ENCODE measurements around the gene FAAP20. TPM values are rescaled to one million over a fixed set of nuclear protein-coding genes. Genes with fewer than 3 reads are reported as not detected.

The FAAP20 gene
- total RNA-seq, 1 donor from 2014 or later, result 55.3 TPM

DNA sequence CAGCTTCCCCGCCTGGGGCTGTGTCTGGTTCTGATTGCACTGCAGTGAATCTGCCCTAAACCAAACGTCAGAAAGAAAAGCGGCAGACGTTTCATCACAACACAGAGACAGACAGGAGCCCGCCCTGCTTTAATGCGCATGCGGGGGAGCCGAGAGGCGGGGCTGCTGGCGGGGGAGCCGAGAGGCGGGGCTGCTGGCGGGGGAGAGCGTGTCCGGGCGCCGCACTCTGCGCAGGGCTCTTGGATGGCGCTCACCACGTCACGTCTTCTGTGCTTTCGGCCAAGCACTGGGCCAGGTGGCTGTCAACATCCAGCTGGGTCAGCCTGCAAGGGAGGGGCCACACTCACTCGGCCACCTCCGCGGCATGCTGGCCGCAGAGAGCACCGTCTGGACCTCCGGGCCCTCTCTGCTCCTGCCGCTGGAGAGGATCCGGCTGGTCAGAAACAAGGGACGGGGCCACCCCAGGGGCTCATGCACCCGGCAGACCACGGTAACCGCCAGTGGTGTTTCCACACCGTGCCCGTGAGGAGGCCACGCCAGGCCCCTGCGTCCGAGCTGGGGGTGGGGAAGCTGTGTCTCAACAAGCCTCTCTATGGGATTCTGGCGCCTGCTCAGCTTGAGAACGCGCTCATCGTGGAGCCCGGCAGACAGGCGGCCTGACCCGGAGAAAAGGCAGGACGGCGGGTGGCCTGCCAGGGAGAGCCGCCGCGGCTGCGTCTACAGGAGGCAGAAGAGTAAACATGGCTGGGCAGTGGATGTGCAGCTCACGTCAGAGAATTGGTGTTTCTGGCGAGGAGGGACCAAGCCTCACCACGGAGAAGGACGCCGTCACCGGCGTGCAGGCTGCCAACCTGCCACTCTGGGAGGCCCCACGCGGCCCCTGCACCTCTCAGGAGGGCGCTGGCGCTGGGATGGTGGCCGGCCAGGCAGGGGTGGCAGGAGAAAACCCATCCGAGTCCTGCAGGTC is 4.8 kb downstream of the FAAP20 start:
- peak; percentile 91 for ATAC-seq

DNA sequence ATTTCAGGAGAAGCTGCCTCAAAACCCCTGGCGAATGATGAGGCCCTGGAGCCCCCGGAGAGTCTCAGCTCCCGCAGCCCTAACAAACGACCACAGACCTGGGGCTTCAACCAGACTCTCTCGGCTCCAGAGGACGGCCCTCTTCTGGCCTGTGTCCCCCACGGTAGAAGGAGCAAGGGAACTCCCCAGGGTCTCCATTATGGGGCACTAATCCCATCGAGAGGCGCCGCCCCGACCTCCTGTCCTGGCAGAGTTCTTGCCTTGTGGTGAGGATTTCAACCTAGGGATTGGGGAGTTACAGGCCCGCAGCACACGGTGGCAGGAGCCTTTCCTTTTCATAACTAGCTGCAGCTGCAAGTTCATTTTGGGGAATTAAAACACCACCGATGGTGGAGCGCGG is 6.2 kb downstream of the FAAP20 start:
- TF ChIP-seq, protein P1, sequence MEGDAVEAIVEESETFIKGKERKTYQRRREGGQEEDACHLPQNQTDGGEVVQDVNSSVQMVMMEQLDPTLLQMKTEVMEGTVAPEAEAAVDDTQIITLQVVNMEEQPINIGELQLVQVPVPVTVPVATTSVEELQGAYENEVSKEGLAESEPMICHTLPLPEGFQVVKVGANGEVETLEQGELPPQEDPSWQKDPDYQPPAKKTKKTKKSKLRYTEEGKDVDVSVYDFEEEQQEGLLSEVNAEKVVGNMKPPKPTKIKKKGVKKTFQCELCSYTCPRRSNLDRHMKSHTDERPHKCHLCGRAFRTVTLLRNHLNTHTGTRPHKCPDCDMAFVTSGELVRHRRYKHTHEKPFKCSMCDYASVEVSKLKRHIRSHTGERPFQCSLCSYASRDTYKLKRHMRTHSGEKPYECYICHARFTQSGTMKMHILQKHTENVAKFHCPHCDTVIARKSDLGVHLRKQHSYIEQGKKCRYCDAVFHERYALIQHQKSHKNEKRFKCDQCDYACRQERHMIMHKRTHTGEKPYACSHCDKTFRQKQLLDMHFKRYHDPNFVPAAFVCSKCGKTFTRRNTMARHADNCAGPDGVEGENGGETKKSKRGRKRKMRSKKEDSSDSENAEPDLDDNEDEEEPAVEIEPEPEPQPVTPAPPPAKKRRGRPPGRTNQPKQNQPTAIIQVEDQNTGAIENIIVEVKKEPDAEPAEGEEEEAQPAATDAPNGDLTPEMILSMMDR (IDR thresholded peaks at IDR 0.05), result no peak
- intact Hi-C loops (cut with DNase I), result no loop called here
- peaks cover 36% of the 10 kb centered on the region for H3K4me1 ChIP-seq

More for the DNA sequence above, 4.8 kb downstream of the FAAP20 start:
- Histone ChIP-seq H3K27ac (peak overlapping the region; percentile 91), H3K4me1 (peaks cover 43% of the 10 kb centered on the region), H3K4me3 (peak overlapping the region; percentile 56), H3K9me3 (no peaks in the 10 kb centered on the region), H3K36me3 (peaks cover 14% of the 10 kb centered on the region), H3K27me3 (no peaks in the 10 kb centered on the region)
- intact Hi-C loops (cut with DNase I), result loop anchor here (10.0 kb wide), 1 partner anchor 125 kb away; no protein-coding TSS in a partner anchor
- peak; percentile 97 for DNase-seq
- TF ChIP-seq, protein P1 (IDR thresholded peaks at IDR 0.05), result no peak

DNA sequence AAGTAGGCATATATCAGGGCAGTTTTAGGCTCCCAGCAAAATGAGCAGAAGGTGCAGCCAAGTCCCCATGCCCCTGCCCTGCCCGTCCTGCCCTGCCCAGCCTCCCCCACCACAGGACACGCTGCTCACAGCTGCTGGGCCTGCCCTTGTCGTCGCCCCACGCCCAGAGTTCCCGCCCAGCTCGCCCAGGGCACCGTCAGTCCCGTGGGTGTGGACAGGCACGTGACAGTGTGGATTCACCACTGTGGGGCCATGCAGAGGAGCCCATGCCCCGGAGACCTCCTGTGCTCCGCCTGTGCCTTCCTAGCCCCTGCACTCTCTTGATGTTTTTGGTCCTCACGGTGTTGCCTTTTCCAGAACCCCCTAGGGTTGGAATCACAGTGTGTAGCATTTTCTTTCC is 7.0 kb downstream of the FAAP20 start:
- H3K36me3 ChIP-seq, result peaks cover 20% of the 10 kb centered on the region
- H3K9me3 ChIP-seq, result no peaks in the 10 kb centered on the region
- ATAC-seq, result no peak
- H3K4me1 ChIP-seq, result peaks cover 31% of the 10 kb centered on the region
- no peaks in the 10 kb centered on the region for H3K27me3 ChIP-seq
- intact Hi-C loops (cut with DNase I), result no loop called here
- TF ChIP-seq, protein P1 (IDR thresholded peaks at IDR 0.05), result no peak
- H3K27ac ChIP-seq, result no peak overlapping the region
- no peak for DNase-seq
- no peak overlapping the region for H3K4me3 ChIP-seq

More for the DNA sequence above, 6.2 kb downstream of the FAAP20 start:
- no peak overlapping the region for H3K27ac ChIP-seq
- no peaks in the 10 kb centered on the region for H3K9me3 ChIP-seq
- H3K27me3 ChIP-seq, result no peaks in the 10 kb centered on the region
- peaks cover 20% of the 10 kb centered on the region for H3K36me3 ChIP-seq
- no peak for DNase-seq
- no peak for ATAC-seq
- no peak overlapping the region for H3K4me3 ChIP-seq

DNA sequence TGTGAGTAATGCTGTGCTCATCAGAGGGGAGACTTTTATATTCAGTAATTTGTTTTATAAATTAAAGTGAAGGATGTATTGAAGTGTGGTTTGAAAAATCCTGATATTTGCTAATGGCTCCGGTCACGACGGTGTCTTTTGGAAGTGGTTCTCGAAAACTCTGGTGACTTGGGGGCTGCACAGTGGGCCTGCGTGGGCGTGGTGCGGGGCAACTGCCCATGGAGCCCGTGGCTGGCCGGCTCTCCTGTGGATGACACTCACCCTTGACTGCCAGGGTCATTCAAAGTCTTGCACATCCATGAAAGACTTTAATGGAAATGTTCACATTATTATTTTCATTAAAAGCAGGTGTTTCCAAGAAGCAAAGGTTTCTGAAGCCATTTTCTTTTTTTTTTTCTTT is 7.7 kb downstream of the FAAP20 start:
- DNase-seq (no peak), ATAC-seq (no peak)
- no peaks in the 10 kb centered on the region for H3K9me3 ChIP-seq
- intact Hi-C loops (cut with DNase I), result no loop called here
- H3K4me3 ChIP-seq, result no peak overlapping the region
- H3K27me3 ChIP-seq, result no peaks in the 10 kb centered on the region
- H3K27ac ChIP-seq, result no peak overlapping the region
- H3K36me3 ChIP-seq, result peaks cover 20% of the 10 kb centered on the region
- TF ChIP-seq, protein P1 (IDR thresholded peaks at IDR 0.05), result no peak
- H3K4me1 ChIP-seq, result peaks cover 24% of the 10 kb centered on the region

DNA sequence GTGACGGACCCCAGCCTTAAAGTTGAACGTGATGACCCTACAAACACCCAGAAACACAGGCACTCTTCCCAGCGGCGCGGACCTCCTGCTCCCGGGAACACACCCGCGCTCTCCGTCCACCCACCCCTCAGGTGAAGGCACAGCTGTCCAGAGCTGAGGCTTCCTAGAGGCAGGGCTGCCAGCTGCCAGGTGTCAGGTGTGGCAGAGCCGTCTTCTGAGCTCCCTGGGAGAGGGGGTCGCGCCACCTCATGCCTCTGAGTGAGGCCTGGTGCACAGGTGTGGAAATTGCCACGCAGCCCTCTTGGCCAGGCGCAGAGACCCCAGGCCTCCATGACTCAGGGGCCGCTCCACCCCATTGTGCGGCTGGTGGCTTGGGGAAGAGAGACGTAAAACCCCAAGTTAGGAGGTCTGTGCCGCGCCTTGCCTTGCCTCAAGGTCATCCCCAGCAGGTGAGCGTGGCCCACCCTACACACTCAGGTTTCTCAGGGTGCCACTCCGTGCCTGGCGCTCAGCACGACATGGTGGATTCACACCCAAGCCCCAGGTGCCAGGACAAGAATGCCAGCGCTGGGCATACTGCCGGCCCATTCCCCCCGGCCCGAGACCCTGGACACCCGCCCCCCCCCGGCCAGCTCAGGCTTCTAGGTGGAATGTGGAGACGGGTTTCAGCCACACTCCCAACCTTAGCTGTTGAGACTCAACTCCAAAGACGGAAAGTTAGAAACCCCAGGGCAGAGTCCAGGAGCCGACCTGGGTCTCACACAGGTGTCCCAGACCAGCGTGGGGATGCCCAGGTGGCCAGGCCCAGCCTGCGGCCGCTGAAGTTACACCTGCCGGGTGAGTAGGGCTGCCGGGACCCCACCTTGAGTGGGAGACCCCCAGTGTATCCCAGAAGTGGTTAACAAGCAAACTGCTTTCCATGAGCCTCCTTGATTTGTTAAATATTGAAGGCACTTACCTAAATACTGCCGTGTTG is 8.4 kb downstream of the FAAP20 start:
- intact Hi-C loops (cut with DNase I), result no loop called here

More for the DNA sequence above, 8.4 kb downstream of the FAAP20 start:
- peak; percentile 64 for DNase-seq
- TF ChIP-seq, protein P1 (IDR thresholded peaks at IDR 0.05), result no peak
- no peak for ATAC-seq
- no peaks in the 10 kb centered on the region for H3K27me3 ChIP-seq
- peaks cover 20% of the 10 kb centered on the region for H3K36me3 ChIP-seq
- H3K4me3 ChIP-seq, result no peak overlapping the region
- H3K4me1 ChIP-seq, result peaks cover 20% of the 10 kb centered on the region
- H3K27ac ChIP-seq, result no peak overlapping the region
- no peaks in the 10 kb centered on the region for H3K9me3 ChIP-seq
